GM10847 (cell line): Measurements from ENCODE around the gene CEP295NL.

Experiments
- POLR2A ChIP-seq: IDR thresholded peaks from 2 replicates; pipeline ENCODE4 v1.6.1; 2011; ENCODE audit not compliant: insufficient read length; ENCODE audit errors: extremely low read depth

Gene CEP295NL

GRCh38 chr17:78898947-78899346 is 4.1 kb downstream of the CEP295NL start:
- no peak for TF ChIP-seq POLR2A

- no peak for TF ChIP-seq POLR2A
Measured at GRCh38 chr17:78898075-78898836, 4.7 kb downstream of the CEP295NL start.

DNA sequence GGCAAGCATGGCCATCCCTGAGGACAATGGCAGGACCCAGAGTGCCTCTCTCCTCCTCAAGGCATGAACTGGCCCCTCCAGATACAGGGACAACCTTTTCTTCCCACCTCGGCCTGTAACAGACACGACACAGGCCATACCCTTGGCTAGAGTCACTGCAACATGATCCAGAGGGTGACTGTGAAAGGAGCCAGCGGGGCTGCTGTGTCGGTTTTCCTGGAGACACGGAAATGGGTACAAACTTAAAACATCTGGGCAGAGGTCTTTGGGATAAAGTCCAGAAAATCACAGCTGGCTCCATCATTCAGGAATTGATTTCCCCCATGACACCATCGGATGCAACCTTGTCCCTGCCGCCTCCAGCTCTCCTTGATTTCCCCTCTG is 5.3 kb downstream of the CEP295NL start:
- no peak for TF ChIP-seq POLR2A

DNA sequence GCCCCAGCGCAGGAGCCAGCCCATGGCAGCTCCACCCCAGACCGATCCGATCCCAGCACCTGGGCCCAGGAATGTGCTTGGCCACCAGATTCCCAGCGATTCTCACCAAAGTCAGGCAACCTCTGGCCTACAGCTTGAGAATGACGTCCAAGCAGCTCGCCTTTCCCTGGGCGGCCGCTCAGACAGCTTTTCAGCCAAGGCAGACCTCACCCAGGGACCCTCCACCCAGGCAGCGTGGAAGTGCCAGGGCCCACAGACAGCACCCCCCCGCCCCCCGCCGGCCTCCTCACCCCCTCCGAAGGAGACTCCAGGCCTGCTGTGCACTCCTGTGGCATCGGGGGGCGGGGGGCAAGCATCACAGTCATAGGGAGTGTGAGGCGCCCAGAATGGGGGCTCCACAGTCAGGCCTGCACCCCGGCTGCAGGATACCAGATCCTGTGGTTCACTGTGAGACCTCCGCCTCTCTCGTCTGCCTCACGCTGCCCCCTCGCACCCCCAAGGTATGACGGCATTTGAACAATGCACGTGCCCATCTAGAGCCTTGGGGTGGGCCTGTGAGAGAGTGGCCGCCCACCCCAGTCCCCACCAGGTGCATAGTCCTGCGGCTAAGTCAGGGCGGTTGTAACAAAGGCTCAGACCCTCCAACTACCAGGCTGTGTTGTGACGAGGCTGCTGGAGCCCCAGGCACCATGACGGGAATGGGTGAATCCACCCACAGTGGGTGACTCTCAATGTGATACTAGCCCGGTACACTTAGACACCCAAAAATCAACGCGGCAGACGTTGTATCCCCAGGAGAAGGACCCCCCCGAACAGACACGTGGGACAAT is 6.0 kb downstream of the CEP295NL start:
- no peak for TF ChIP-seq POLR2A

- no peak for TF ChIP-seq POLR2A
Measured at GRCh38 chr17:78896091-78896833, 6.7 kb downstream of the CEP295NL start.

DNA sequence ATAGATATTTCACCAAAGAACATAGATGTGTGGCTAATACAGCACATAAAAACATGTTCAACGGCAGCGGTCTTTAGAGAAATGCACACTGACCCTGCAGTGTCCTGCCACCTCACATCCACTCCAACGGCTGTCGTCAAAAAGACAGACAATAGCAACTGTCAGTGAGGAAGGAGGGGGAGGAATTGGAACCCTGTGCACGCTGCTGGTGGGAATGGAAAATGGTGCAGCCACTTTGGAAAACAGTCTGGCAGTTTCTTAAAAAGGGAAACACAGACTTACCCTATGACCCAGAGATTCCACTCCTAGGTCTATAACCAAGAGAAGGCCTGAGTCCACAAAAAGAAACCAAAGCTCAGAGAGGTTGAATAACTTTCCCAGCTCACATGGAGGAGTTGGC is 7.7 kb downstream of the CEP295NL start:
- TF ChIP-seq POLR2A = no peak

- no peak for TF ChIP-seq POLR2A
Measured at GRCh38 chr17:78893684-78894083, 9.3 kb downstream of the CEP295NL start.

GRCh38 chr17:78892936-78893379 is 10.0 kb downstream of the CEP295NL start:
- TF ChIP-seq POLR2A = no peak

DNA sequence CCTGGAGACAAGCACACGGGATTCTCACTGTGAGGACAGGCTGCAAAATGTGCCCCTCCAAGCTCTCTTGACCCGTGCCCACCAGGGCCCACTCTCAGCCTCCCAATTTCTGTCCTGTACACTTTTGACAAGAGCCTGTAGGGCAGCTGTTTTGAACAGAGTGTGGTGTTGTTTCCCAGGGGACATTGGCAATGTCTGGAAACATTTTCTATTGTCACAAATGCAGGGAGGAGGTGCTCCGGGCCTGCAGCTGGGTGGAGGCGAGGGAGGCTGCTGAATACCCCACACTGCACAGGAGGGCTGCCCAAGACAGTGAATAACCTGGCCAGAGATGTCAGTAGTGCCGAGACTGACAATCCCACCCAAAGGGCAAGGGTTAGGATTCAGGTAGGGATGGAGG is 10.5 kb downstream of the CEP295NL start:
- no peak for TF ChIP-seq POLR2A

DNA sequence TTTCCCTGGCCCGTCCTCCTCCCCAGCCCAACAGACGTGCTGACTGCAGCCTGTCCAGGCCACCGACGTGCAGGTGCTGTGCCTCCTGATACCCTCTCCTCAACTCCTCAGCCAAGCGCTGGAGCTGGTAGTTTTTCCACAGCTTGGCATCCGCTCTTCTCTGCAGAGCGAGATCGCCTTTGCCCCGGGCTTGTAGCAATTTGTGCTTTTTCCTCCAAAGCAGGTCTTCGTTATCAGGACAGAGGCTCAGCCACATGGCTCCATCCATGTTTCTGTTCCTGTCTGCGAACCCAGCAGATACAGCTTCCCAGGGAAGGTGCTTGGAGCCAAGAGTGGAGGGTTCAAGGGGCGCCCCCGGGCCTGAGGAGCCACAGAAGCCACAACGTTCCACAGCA is 10.9 kb downstream of the CEP295NL start:
- TF ChIP-seq POLR2A = no peak

DNA sequence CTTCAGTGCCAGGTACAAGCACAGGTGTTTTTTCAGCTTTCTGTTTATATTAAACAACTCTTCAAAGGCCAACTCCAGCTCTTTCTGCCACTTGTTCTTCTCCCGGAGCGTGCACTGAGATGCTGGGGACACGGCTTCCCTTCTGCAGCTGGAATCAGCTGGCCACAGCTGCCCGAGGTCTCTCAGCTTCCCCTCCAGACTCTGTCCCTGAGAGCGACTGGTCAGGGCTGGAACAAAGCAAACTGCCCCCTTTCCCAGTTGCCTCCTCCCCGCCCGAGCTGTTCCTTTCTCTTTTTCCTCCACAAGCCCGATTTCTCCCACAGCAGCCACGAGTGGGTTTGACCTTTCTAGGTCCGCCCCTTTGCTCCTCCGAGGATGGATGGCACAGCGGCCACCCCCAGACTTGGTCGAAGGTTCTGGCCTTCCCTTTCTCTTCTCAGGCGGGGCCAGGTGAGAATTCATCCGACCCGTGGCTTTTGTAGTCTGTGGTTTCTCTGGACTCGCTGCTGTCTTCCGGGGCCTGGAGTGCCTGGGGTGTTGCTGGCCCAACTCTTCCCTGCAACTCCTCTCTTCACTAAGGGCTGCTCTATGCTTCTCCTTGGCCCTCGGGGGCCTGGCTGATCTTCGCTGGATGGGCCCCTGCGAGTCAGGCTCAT is 11.5 kb downstream of the CEP295NL start:
- TF ChIP-seq POLR2A = no peak

DNA sequence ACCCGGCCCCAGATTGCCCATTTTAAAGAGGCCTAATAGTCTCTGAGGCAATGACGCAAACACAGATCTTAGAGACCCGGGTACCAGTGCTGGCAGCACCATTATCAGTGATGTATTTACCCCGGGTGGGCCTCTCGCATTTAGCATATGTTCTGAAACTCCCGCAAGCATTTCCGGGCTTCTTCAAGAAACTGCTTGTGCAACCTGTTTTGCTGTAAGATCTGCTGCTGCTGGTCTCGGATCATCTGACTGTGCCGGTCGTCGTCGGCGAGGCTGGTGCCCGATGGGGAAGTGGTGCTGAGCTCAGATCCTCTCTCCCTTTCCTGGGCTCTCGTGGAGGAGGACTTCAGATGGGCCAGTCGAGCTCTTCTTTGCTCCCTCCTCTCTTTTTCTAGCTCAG is 12.5 kb downstream of the CEP295NL start:
- no peak for TF ChIP-seq POLR2A

DNA sequence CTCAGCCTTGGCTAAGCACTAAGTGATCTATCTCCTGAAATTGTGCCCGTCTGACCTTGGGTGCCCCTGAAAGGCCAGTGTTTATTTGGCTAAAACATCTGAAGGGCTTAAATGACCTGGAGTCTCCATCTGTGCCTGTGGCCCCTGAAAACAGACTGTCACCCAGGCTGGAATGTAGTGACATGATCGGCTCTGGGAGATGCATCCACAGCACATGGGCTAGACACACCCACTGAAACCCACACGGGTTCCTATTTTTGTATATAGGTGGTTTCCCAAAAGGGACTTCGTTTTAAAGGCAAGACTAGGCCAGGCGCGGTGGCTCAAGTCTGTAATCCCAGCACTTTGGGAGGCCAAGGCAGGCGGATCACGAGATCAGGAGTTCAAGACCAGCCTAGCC is 13.5 kb downstream of the CEP295NL start:
- TF ChIP-seq POLR2A = no peak

GRCh38 chr17:78888941-78889518 is 14.0 kb downstream of the CEP295NL start:
- no peak for TF ChIP-seq POLR2A

DNA sequence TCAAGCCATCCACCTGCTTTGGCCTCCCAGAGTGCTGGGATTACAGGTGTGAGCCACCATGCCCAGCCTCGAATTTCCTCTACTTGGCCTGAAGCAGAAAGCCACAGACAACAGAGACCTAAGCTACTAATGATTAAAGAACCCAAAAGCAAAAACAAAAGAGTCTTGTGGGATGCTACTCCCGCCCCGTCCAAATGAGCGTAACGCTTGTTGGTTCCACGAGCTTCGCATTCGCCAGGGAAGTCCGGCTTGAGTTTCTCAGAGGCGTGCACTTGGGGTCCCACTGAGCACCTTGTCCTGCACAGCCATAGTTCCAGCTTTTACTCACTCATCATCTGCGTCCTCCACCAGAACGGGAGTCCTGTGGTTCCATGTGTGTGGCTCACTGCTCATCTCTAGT is 16.0 kb downstream of the CEP295NL start:
- no peak for TF ChIP-seq POLR2A

DNA sequence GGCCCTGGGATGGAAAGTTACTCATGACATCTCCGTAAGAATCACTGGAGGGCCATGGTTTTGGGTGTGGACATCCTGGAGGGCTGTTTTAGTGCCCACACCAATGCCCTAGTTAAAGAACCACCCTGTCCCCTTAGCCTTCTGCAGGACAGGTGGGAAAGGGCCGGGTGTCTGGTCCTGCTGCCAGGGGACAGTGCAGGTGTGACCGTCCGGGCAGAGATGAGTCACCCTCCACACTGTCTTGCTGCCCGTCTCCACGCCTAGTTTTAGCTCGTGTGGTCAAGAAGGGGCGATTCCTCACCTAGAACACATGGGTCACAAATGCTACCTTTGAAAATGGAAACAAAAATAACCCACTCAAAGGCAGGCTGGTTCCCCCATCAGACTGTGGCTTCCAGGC is 17.0 kb downstream of the CEP295NL start:
- TF ChIP-seq POLR2A = no peak
